Keratinocyte (primary cell): ENCODE data around the gene ZSCAN21.

Source experiments
- EZH2 ChIP-seq: IDR thresholded peaks from one replicate; pipeline ENCODE4 v1.6.1; 2012; ENCODE audit warnings: inconsistent platforms, mild to moderate bottlenecking, low read length, moderate library complexity
- TF ChIP-seq, protein P1 (sequence below), 3 experiments: IDR thresholded peaks in 1 of 3; conservative IDR thresholded peaks in 1 of 3; optimal IDR thresholded peaks in 1 of 3; 2 replicates in 2 of 3; 3 replicates in 1 of 3; pipeline versions ENCODE3 to v1.5.1; 2011; ENCODE audit warnings: low read length in 3 of 3, mild to moderate bottlenecking in 3 of 3, moderate library complexity in 2 of 3, control low read depth in 1 of 3, inconsistent platforms in 1 of 3; ENCODE audit not compliant: insufficient read depth in 2 of 3; ENCODE audit errors: extremely low read depth in 1 of 3

DNA sequence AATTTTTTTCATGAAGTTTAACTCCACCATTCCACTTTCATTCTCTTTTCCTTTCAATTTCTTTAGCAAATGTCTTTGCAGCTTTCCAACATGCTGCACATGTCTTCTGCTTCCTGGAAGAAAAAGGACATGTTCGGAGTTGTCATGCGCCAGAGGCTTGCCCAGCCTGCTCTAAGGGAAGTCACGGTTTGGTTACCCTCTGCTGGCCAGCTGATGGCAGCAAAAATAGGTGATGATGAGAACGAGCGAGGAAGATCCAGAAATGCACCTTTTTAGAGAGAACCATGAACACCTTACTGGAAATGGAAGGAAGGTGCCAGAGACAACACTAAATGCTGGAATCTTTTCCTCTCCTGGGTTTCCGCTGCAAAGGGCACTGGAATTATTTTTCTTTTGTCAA, 4.9 kb upstream of the ZSCAN21 start:
- TF ChIP-seq, protein P1, sequence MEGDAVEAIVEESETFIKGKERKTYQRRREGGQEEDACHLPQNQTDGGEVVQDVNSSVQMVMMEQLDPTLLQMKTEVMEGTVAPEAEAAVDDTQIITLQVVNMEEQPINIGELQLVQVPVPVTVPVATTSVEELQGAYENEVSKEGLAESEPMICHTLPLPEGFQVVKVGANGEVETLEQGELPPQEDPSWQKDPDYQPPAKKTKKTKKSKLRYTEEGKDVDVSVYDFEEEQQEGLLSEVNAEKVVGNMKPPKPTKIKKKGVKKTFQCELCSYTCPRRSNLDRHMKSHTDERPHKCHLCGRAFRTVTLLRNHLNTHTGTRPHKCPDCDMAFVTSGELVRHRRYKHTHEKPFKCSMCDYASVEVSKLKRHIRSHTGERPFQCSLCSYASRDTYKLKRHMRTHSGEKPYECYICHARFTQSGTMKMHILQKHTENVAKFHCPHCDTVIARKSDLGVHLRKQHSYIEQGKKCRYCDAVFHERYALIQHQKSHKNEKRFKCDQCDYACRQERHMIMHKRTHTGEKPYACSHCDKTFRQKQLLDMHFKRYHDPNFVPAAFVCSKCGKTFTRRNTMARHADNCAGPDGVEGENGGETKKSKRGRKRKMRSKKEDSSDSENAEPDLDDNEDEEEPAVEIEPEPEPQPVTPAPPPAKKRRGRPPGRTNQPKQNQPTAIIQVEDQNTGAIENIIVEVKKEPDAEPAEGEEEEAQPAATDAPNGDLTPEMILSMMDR (optimal IDR thresholded peaks at IDR 0.05 in 1 of 3, IDR thresholded peaks at IDR 0.05 in 1 of 3, conservative IDR thresholded peaks at IDR 0.05 in 1 of 3; ENCODE audit: extremely low read depth in 1 of 3, insufficient read depth in 2 of 3, low read length in 3 of 3): peak; percentile 32 to 76 (median 37)
- TF ChIP-seq EZH2: no peak
